HepG2 (cell line): ENCODE measurements around the gene PRKAR1A. TPM values are rescaled to one million over a fixed set of nuclear protein-coding genes. Genes with fewer than 3 reads are reported as not detected.

Source experiments
- ARID5B ChIP-seq: IDR thresholded peaks from 2 replicates; pipeline ENCODE4 v1.4.0; 2020; ENCODE audit warnings: mild to moderate bottlenecking, missing genetic modification reagents
- ARNT2 ChIP-seq: sonication (generic); formaldehyde crosslinking; IDR thresholded peaks from 2 replicates; pipeline ENCODE4 v1.8.0; 2022; ENCODE audit warnings: mild to moderate bottlenecking, low read depth, missing genetic modification reagents, moderate library complexity
- ASH2L ChIP-seq: fragments of 300-600, 200-600 bp; sonication (generic); IDR thresholded peaks from 2 replicates; pipeline ENCODE4 v1.7.0; 2017; ENCODE audit warnings: low read depth, mild to moderate bottlenecking, moderate library complexity, mixed read lengths, low read length; ENCODE audit not compliant: insufficient read length
- CBFB ChIP-seq: sonication (generic); formaldehyde crosslinking; IDR thresholded peaks from 2 replicates; pipeline ENCODE4 v1.4.0; 2020; ENCODE audit warnings: missing genetic modification reagents
- CCDC6 ChIP-seq: sonication (generic); formaldehyde crosslinking; IDR thresholded peaks from 2 replicates; pipeline ENCODE4 v1.8.1; 2022; ENCODE audit warnings: mild to moderate bottlenecking, missing genetic modification reagents, moderate library complexity
- DRAP1 ChIP-seq: IDR thresholded peaks from 2 replicates; pipeline ENCODE4 v1.6.1; 2016; ENCODE audit warnings: missing genetic modification reagents, missing compliant biosample characterization
- FOXK1 ChIP-seq: sonication (generic); formaldehyde crosslinking; IDR thresholded peaks from 2 replicates; pipeline ENCODE4 v1.4.0; 2020; ENCODE audit warnings: low read depth, missing genetic modification reagents, borderline replicate concordance
- HBP1 ChIP-seq: IDR thresholded peaks from 2 replicates; pipeline ENCODE4 v1.6.1; 2016; ENCODE audit warnings: low read depth, control low read depth
- JDP2 ChIP-seq: sonication (generic); formaldehyde crosslinking; IDR thresholded peaks from 2 replicates; pipeline ENCODE4 v1.8.1; 2022; ENCODE audit warnings: missing genetic modification reagents, borderline replicate concordance
- KDM1A ChIP-seq: IDR thresholded peaks from 2 replicates; pipeline ENCODE4 v1.6.1; 2016; ENCODE audit warnings: missing compliant biosample characterization
- MAF1 ChIP-seq: sonication (generic); formaldehyde crosslinking; IDR thresholded peaks from 2 replicates; pipeline ENCODE4 v1.5.0; 2020; ENCODE audit warnings: missing genetic modification reagents, borderline replicate concordance
- MATR3 ChIP-seq: sonication (generic); formaldehyde crosslinking; IDR thresholded peaks from 2 replicates; pipeline ENCODE4 v1.4.0; 2020; ENCODE audit warnings: missing genetic modification reagents
- NFYC ChIP-seq: IDR thresholded peaks from 2 replicates; pipeline ENCODE4 v1.6.1; 2016; ENCODE audit warnings: missing genetic modification reagents, missing compliant biosample characterization
- SMARCE1 ChIP-seq: fragments of 450-650 bp; IDR thresholded peaks from 2 replicates; pipeline ENCODE4 v1.6.1; 2017; ENCODE audit warnings: borderline replicate concordance
- TFDP2 ChIP-seq: sonication (generic); formaldehyde crosslinking; IDR thresholded peaks from 2 replicates; pipeline ENCODE4 v1.4.0; 2020; ENCODE audit warnings: missing genetic modification reagents
- TRAFD1 ChIP-seq: sonication (generic); formaldehyde crosslinking; IDR thresholded peaks from 2 replicates; pipeline ENCODE4 v1.5.1; 2020; ENCODE audit warnings: missing genetic modification reagents, mild to moderate bottlenecking, borderline replicate concordance
- ZNF564 ChIP-seq: sonication (generic); formaldehyde crosslinking; IDR thresholded peaks from 2 replicates; pipeline ENCODE4 v1.8.1; 2023; ENCODE audit warnings: mild to moderate bottlenecking, missing genetic modification reagents
- ZNF576 ChIP-seq: sonication (generic); formaldehyde crosslinking; IDR thresholded peaks from 2 replicates; pipeline ENCODE4 v1.4.0; 2020; ENCODE audit warnings: mild to moderate bottlenecking, missing genetic modification reagents
- ZNF644 ChIP-seq: IDR thresholded peaks from 2 replicates; pipeline ENCODE4 v1.6.1; 2016; ENCODE audit warnings: low read depth
- ZNF724P ChIP-seq: sonication (generic); formaldehyde crosslinking; IDR thresholded peaks from 2 replicates; pipeline ENCODE4 v1.8.0; 2022; ENCODE audit warnings: missing genetic modification reagents, borderline replicate concordance
- polyA plus RNA-seq, 8 experiments: library from polyadenylated mRNA; depleted of rRNA in 3 of 8; stranded (reverse) in 7 of 8; unstranded in 1 of 8; fragments of >200 nt; fragmentation: Illumina TruSeq in 4 of 8; extraction: Trizol in 4 of 8; gene quantifications; 2 replicates each; pipeline versions ENCODE4 v1.2.1 to v1.2.3, GENCODE V29; 2011 to 2016; ENCODE audit warnings: low read depth in 4 of 8, missing spikeins in 1 of 8, mixed read lengths in 1 of 8; ENCODE audit not compliant: insufficient read depth in 1 of 8
- total RNA-seq, 5 experiments: library from RNA; depleted of rRNA; stranded (reverse); fragments of >200 nt; fragmentation: Illumina TruSeq; extraction: Trizol; gene quantifications; 2 replicates each; pipeline ENCODE4 v1.2.3, GENCODE V29; 2016; ENCODE audit warnings: low read depth in 1 of 5

PRKAR1A gene
- total and polyA plus RNA-seq, 2 of the 13 experiments (the other 11 are each of a cell fraction or from before 2014, with no cell fraction given), result 265 to 266 TPM

- TF ChIP-seq ARID5B, result peak; percentile 60; the same call in 1 of the 2 replicates
- TF ChIP-seq NFYC (CRISPR knock-in tag), result no peak
- TF ChIP-seq CBFB (CRISPR knock-in tag), result peak; percentile 71
- no peak for TF ChIP-seq SMARCE1
- peak; percentile 73 for TF ChIP-seq TFDP2 (CRISPR knock-in tag)
- TF ChIP-seq ZNF724P (CRISPR knock-in tag), result peak; percentile 43; the same call in 1 of the 2 replicates
- peak; percentile 40; the same call in 1 of the 2 replicates for TF ChIP-seq DRAP1 (CRISPR knock-in tag)
- TF ChIP-seq ZNF644 (CRISPR knock-in tag), result no peak
- no peak for TF ChIP-seq FOXK1 (CRISPR knock-in tag)
- no peak; the same call in 1 of the 2 replicates for TF ChIP-seq ARNT2 (CRISPR knock-in tag)
- peak; percentile 81; the same call in 1 of the 2 replicates for TF ChIP-seq ZNF576 (CRISPR knock-in tag)
- TF ChIP-seq KDM1A (CRISPR knock-in tag), result no peak
- TF ChIP-seq ZNF564 (CRISPR knock-in tag), result no peak
- TF ChIP-seq ASH2L, result peak; percentile 57
- TF ChIP-seq MATR3 (CRISPR knock-in tag), result no peak
- no peak for TF ChIP-seq CCDC6
- TF ChIP-seq TRAFD1 (CRISPR knock-in tag), result no peak
- TF ChIP-seq HBP1 (CRISPR knock-in tag), result no peak
- no peak for TF ChIP-seq JDP2 (CRISPR knock-in tag)
- no peak for TF ChIP-seq MAF1 (CRISPR knock-in tag)
Measured at GRCh38 chr17:68600067-68600930, 88.1 kb downstream of the PRKAR1A start (continued).
